Activated T-cell treated with anti-CD3 and anti-CD28 coated beads, Interleukin-2, amount 50 U/mL, for 48 hours (primary cell): ENCODE results near the gene SMC1B.
"Not testable (repeated sequence)": the region's sequence is repeated elsewhere in the genome, so short reads cannot be mapped to it uniquely, and the experiment has no call there.

Experiments used
- DNase-seq, 2 experiments: peaks; one replicate each; pipeline ENCODE4 v3.0.0-alpha.2; 2020

The SMC1B gene

DNA sequence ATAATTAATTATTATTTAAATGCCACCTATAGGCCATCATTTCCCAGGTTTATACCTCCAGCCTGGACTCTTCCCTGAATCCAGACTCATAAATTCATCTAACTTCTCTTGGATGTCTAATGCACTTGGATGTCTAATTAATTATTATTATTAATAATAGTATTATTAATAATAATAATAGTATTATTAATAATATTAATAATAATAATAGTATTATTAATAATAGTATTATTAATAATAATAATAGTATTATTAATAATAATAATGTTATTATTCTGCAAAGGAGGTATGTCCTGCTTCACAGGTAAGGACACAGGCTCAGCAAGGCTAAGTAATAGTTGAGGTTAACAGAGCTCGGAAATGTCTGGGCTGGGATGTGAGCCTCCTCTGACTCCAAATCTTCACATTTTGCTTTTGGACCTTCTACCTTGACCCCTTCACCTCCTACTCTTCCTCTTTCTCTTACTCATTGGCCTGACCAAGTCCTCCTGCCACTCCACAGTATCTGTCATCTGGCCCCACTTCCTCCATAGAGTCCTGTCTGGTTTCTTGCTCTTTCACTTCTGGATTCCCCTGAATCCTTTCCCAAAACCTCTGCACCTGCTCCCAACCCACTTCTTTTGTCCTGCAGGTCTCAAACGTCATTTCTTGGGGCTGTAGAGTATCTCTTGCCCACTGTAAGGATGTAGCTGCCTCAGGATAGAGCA lies 8.1 kb upstream of the SMC1B start:
- DNase-seq, result peak in 1 of 2 experiments; percentile 1

DNA sequence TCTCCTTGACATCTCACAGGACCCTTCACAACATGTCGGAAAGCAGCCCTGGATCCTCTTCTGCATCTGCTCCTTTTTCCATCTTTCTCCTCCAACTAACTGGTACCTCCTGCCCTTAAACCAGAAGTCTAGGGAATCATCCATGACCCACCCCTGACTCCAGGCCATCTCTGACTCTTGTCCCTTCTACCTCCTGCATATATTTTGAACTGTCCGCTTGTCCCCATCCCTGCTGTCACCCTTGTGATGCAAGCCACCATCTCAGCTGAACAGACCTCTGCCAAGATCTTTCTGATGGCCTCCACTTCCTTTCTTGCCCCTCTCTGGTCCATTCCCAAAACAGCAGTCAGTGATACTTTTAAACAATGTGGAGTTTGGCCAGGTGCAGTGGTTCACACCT lies 7.1 kb upstream of the SMC1B start:
- no peak for DNase-seq

- DNase-seq, result no peak
These were observed 6.6 kb upstream of the SMC1B start for GRCh38 chr22:45420011-45420410.

GRCh38 chr22:45418770-45419138 lies 5.4 kb upstream of the SMC1B start:
- DNase-seq, result no peak

- no peak for DNase-seq
These were observed 4.8 kb upstream of the SMC1B start for GRCh38 chr22:45418056-45418769.

GRCh38 chr22:45413013-45413367 lies 409 bp downstream of the SMC1B start:
- DNase-seq, result no peak

DNA sequence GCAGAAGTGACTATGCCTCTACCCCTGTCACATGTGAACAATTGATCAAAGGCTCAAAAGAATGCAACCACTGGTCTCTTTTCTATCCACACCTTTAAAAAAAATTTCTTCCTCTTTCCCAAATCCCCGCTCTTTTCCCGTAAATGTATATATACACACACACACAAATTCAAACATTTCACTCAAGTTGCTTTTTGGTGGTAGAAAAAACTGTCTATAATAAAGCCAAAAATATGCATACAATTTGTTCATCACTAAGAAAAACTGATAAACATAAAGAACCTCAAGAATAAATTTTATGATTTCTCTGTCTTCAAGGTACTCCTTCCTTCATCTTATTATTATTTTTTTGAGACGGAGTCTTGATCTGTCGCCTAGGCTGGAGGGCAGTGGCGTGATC lies 5.6 kb downstream of the SMC1B start:
- DNase-seq, result no peak

DNA sequence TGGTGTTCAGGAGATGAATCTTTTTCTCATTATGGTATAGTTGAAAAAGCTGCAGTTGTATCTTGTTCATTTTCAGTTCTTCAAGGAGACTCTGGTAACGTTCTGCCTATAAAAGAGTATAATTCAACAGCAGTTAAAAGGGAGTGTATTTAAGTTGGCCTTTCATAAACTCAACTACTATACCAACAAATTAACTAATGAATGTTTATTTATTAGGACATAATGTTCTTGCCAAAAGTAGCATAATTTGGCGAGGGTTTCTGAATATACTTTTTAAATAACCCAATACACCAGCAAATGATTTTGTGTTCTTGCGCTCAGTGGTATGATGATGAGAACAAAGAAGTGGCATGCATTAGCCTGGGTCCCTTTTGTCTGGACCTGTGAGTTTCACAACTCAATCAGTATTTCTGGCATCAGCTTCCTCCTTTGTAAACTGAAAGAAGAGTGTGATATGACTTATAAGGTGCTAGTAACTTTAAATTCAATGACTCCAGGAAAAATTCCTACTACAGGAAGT lies 10.9 kb downstream of the SMC1B start:
- DNase-seq, result no peak

- DNase-seq, result no peak
These were observed 13.5 kb downstream of the SMC1B start for GRCh38 chr22:45399712-45400445.

DNA sequence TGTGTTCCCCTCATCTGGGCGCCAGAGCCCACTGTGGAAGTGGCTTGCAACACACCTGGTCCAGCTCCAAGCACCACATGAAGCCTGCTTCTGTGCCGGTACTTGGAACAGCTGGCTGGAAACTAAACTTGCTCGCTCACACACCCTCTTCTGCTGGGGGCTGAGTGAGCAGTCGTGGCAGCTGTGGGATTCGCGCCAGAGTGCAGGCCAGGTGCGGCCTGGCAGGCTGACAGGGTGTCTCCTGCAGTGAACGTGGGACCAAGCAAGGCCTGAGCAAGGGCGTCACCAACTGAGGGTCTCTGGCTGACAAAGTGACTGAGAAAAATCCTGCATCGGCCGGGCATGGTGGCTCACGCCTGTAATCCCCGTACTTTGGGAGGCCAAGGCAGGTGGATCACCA lies 15.2 kb downstream of the SMC1B start:
- no peak for DNase-seq

DNA sequence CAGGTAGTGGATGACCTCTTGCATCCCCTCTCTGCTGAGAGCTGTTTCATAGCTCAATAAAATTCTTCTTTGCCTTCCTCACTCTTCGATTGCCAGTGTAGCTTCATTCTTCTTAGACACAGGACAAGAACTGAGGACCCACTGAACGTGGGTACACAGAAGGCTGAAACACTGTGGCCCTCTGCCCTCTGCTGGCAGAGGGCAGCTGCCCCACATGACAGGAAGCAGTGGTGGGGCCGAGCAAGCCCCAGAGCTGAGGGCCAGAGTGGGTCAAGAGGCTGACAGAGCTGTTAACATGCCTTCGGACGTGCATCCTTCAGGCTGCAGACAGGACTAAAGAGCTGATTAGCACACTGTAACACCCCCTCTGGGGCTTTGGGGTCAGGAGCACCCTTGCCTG lies 15.6 kb downstream of the SMC1B start:
- no peak for DNase-seq

DNA sequence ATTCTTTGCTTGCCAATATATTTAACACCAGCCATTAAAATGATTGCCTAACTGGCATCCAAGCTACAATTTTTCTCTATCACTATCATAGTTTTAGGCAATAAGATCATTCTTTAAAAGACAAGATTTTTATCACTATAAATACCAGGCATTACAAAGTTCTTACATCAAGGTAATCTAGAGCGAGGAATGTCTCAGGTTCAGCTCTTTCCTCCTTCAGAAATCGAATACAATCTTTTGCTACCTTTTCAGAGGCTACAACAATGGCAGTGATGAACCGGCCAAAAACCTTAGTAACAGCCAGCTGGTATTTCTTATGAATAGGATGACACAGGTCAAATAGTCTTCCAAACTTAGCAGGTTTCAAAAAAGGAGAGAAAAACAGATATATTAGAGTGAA lies 23.9 kb downstream of the SMC1B start:
- DNase-seq, result no peak

GRCh38 chr22:45381348-45381747 lies 32.1 kb downstream of the SMC1B start:
- no peak for DNase-seq

- DNase-seq, result no peak
These were observed 36.7 kb downstream of the SMC1B start for GRCh38 chr22:45376703-45377102.

DNA sequence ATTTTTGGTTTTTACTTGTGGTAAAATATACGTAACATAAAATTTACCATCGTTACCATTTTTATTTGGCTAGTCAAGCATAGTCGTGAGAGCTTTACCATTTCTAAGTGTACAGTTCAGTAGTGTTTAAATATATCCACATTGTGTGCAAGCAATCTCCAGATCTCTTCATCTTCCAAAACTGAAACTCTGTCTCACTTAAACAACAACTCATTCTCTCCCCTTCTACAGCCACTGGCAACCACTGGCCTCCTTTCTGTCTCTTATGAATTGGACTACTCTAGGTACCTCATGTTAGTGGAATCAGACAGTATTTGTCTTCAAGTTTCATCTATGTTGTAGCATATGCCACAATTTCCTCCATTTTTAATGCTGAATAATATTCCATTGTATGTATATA lies 37.4 kb downstream of the SMC1B start:
- DNase-seq, result no peak

DNA sequence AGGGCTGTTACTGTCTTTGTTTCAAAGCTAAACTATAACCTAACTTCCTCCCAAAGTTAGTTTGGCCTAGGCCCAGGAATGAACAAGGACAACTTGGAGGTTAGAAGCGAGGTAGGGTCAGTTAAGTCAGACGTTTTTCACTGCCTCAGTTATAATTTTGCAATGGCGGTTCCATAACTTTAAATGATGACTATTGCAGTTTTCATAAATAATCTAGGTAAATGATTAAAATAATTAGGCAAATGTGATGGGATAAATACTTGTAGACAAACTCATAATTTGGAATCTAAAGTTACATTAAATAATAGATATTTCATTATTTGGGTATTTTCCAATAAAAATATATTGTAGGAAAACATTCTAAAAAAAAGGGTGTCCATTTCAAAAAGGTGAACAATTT lies 39.8 kb downstream of the SMC1B start:
- not testable (repeated sequence) for DNase-seq

- DNase-seq, result no peak
These were observed 46.7 kb downstream of the SMC1B start for GRCh38 chr22:45366713-45367112.

- no peak for DNase-seq
These were observed 53.8 kb downstream of the SMC1B start for GRCh38 chr22:45359627-45360026.

GRCh38 chr22:45358127-45358526 lies 55.3 kb downstream of the SMC1B start:
- DNase-seq, result no peak

DNA sequence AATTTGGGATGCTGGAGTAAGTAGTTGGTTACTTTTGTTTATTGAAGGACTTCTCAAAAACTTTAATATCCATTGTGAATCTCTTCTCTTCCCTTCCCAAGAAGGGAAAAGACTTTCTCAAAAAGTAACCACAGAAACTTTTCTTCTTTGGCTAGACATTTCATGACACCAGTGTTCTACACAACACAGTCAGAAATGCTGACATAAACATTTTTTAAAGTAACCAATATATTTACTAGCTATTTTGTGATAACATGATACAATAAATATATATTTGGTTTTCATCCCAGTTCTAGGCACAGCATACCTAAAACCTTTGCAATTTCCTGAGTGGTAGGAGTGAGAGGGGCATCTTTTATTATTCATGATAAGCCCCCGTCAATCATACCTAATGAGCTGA lies 55.9 kb downstream of the SMC1B start:
- DNase-seq, result no peak

DNA sequence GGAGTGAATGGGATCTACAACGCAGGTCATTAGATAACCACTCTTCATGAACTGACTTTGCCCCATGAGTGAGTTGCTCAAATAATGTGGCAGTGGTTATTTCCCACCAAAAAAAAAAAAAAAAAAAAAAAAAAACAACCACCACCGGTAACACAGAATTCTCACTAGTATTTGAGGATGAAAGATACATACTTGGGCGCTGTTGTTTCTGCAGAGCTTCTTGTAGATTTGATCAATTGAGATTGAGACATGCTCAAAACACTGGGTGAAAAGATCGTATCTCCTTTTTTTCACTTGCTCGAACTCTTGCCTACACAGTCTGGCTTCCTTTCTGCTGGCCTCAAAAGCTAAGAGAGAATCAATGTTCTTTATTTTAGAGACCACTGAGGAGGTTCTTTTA lies 59.6 kb downstream of the SMC1B start:
- DNase-seq, result no peak

- DNase-seq, result not testable (repeated sequence)
These were observed 60.6 kb downstream of the SMC1B start for GRCh38 chr22:45352757-45353156.

GRCh38 chr22:45351956-45352355 lies 61.4 kb downstream of the SMC1B start:
- DNase-seq, result no peak

GRCh38 chr22:45349916-45350315 lies 63.5 kb downstream of the SMC1B start:
- no peak for DNase-seq
